Osteoblast (primary cell): ENCODE measurements around the gene FBRSL1. TPM values are rescaled to one million over a fixed set of nuclear protein-coding genes. Genes with fewer than 3 reads are reported as not detected.

Source experiments
- DNase-seq: peaks from one replicate; pipeline ENCODE4 v3.0.0; 2011; ENCODE audit warnings: low spot score, mixed read lengths; ENCODE audit not compliant: insufficient read length; ENCODE audit errors: missing footprints
- H2AFZ ChIP-seq: 2 replicates; pipeline ENCODE4 v1.6.0; 2011; ENCODE audit warnings: mild to moderate bottlenecking, low read length
- H3K27ac ChIP-seq: 2 replicates; pipeline ENCODE4 v1.5.1; 2011; ENCODE audit warnings: mild to moderate bottlenecking, low read depth, low read length, moderate library complexity
- H3K27me3 ChIP-seq: 2 replicates; pipeline ENCODE4 v1.6.0; 2012; ENCODE audit warnings: mild to moderate bottlenecking, control low read depth, inconsistent platforms, low read length, moderate library complexity; ENCODE audit not compliant: insufficient read depth
- H3K36me3 ChIP-seq: 2 replicates; pipeline ENCODE4 v1.5.1; 2011; ENCODE audit warnings: mild to moderate bottlenecking, low read length, control low read depth, moderate library complexity; ENCODE audit not compliant: insufficient read depth
- H3K4me1 ChIP-seq: 2 replicates; pipeline ENCODE4 v1.5.1; 2011; ENCODE audit warnings: mild to moderate bottlenecking, low read length, control low read depth, moderate library complexity; ENCODE audit not compliant: insufficient read depth
- H3K4me2 ChIP-seq: 2 replicates; pipeline ENCODE4 v1.6.0; 2011; ENCODE audit warnings: mild to moderate bottlenecking, low read length; ENCODE audit not compliant: insufficient read depth
- H3K4me3 ChIP-seq: fragments of 200-600 bp; sonication (generic); 3 replicates; pipeline ENCODE4 v1.5.1; 2012; ENCODE audit warnings: mild to moderate bottlenecking, low read length, inconsistent platforms; ENCODE audit not compliant: insufficient read depth
- H3K79me2 ChIP-seq: 2 replicates; pipeline ENCODE4 v1.6.0; 2012; ENCODE audit warnings: mild to moderate bottlenecking, low read length, control low read depth, inconsistent platforms; ENCODE audit not compliant: insufficient read depth
- H3K9me3 ChIP-seq: 2 replicates; pipeline ENCODE4 v1.5.1; 2011; ENCODE audit warnings: low read depth, low read length, control low read depth
- H4K20me1 ChIP-seq: 2 replicates; pipeline ENCODE4 v1.6.0; 2012; ENCODE audit warnings: mild to moderate bottlenecking, low read length, control low read depth; ENCODE audit not compliant: insufficient read depth
- total RNA-seq: library from RNA; depleted of rRNA; stranded (reverse); fragments of >200 nt; gene quantifications from 2 replicates; pipeline ENCODE4 v1.2.3, GENCODE V29; 2012
- TF ChIP-seq, protein P1 (sequence below): IDR thresholded peaks from 2 replicates; pipeline ENCODE4 v1.5.1; 2011; ENCODE audit warnings: mild to moderate bottlenecking, low read depth, low read length, moderate library complexity; ENCODE audit errors: extremely low read depth

Gene FBRSL1
- total RNA-seq, 1 donor: 12.3 TPM

DNA sequence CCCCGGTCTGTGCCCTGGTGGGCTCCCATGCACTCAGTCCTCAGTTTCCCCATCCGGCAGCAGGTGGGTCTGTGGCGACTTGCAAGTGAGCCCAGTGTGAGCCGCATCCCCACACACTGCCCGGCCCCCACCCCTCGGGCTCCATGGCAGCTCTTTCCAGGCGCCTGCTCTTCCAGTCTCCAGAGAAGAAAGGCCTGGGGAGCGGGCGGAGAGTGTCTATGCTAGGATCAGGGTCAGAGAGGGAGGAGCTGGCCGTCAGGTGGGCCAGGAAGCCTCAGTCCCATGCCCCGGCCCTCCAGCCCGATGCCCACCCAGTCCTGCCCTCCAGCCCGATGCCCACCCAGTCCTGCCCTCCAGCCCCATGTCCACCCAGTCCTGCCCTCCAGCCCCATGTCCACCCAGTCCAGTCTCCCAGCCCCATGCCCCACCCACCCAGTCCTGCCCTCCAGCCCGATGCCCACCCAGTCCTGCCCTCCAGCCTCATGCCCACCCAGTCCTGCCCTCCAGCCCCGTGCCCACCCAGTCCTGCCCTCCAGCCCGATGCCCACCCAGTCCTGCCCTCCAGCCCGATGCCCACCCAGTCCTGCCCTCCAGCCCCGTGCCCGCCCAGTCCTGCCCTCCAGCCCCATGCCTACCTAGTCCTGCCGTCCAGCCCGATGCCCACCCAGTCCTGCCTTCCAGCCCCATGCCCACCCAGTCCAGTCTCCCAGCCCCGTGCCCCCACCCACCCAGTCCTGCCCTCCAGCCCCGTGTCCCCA is 49.2 kb downstream of the FBRSL1 start:
- Histone ChIP-seq H3K27me3 (no peaks in the 10 kb centered on the region), H3K9me3 (no peaks in the 10 kb centered on the region), H3K4me1 (no peaks in the 10 kb centered on the region), H3K79me2 (no peaks in the 10 kb centered on the region), H3K4me3 (no peak overlapping the region), H2AFZ (no peak overlapping the region), H3K36me3 (no peaks in the 10 kb centered on the region), H4K20me1 (peaks cover 12% of the 10 kb centered on the region), H3K27ac (no peak overlapping the region), H3K4me2 (no peak overlapping the region)
- DNase-seq: no peak
- TF ChIP-seq, protein P1, sequence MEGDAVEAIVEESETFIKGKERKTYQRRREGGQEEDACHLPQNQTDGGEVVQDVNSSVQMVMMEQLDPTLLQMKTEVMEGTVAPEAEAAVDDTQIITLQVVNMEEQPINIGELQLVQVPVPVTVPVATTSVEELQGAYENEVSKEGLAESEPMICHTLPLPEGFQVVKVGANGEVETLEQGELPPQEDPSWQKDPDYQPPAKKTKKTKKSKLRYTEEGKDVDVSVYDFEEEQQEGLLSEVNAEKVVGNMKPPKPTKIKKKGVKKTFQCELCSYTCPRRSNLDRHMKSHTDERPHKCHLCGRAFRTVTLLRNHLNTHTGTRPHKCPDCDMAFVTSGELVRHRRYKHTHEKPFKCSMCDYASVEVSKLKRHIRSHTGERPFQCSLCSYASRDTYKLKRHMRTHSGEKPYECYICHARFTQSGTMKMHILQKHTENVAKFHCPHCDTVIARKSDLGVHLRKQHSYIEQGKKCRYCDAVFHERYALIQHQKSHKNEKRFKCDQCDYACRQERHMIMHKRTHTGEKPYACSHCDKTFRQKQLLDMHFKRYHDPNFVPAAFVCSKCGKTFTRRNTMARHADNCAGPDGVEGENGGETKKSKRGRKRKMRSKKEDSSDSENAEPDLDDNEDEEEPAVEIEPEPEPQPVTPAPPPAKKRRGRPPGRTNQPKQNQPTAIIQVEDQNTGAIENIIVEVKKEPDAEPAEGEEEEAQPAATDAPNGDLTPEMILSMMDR: no peak

- TF ChIP-seq, protein P1: no peak
- H3K27ac ChIP-seq: no peak overlapping the region
- no peaks in the 10 kb centered on the region for H3K36me3 ChIP-seq
- H4K20me1 ChIP-seq: peaks cover 12% of the 10 kb centered on the region
- no peaks in the 10 kb centered on the region for H3K4me1 ChIP-seq
- no peaks in the 10 kb centered on the region for H3K9me3 ChIP-seq
- H3K4me2 ChIP-seq: no peak overlapping the region
- no peak overlapping the region for H2AFZ ChIP-seq
- H3K4me3 ChIP-seq: no peak overlapping the region
- no peaks in the 10 kb centered on the region for H3K27me3 ChIP-seq
- no peak for DNase-seq
- no peaks in the 10 kb centered on the region for H3K79me2 ChIP-seq
These were observed 50.5 kb downstream of the FBRSL1 start for GRCh38 chr12:132540436-132540835.

DNA sequence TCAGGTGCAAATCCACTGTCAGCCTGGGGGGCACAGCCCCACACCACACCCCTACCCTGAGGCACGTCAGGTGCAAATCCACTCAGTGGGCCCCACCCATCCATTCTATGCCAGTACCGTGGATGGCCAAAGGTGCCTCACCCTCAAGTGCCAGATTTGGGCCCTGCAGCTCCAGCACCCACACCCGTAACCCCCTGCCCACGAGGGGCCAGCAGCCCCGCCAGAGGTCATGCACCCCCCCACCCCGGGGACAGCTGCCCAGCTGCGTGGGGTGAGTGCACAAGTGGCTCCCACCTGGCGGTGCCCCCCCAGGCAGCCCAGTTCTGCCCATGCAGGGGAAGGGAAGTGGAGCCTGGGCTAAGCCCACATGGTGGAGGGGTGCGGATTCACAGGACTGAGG is 51.2 kb downstream of the FBRSL1 start:
- DNase-seq: no peak
- H3K4me3 ChIP-seq: no peak overlapping the region
- H3K9me3 ChIP-seq: no peaks in the 10 kb centered on the region
- TF ChIP-seq, protein P1: no peak
- no peaks in the 10 kb centered on the region for H3K4me1 ChIP-seq
- H4K20me1 ChIP-seq: peaks cover 10% of the 10 kb centered on the region
- H3K27ac ChIP-seq: no peak overlapping the region
- H3K79me2 ChIP-seq: no peaks in the 10 kb centered on the region
- H3K27me3 ChIP-seq: no peaks in the 10 kb centered on the region
- H3K4me2 ChIP-seq: no peak overlapping the region
- no peaks in the 10 kb centered on the region for H3K36me3 ChIP-seq
- no peak overlapping the region for H2AFZ ChIP-seq

- Histone ChIP-seq H3K9me3 (no peaks in the 10 kb centered on the region), H3K4me3 (no peak overlapping the region), H3K36me3 (no peaks in the 10 kb centered on the region), H3K4me1 (no peaks in the 10 kb centered on the region), H4K20me1 (peaks cover 4% of the 10 kb centered on the region), H2AFZ (no peak overlapping the region), H3K4me2 (no peak overlapping the region), H3K79me2 (no peaks in the 10 kb centered on the region), H3K27ac (no peak overlapping the region), H3K27me3 (no peaks in the 10 kb centered on the region)
- TF ChIP-seq, protein P1: no peak
- no peak for DNase-seq
These were observed 52.0 kb downstream of the FBRSL1 start for GRCh38 chr12:132541996-132542395.
